AG04450 (cell line): ENCODE results near the gene C1QTNF1. TPM values are rescaled to one million over a fixed set of nuclear protein-coding genes. Genes with fewer than 3 reads are reported as not detected.

Experiments used
- CTCF ChIA-PET: fragments of 300-600, 350-600 bp; formaldehyde crosslinking; extraction: SDS; loops from one replicate; lab custom pipeline; 2022; ENCODE audit warnings: antibody characterized with exemption, inconsistent platforms; lab: Charles Lee
- POLR2A ChIA-PET: fragments of 350-600 bp; formaldehyde crosslinking; extraction: SDS; loops from one replicate; lab custom pipeline; 2021; ENCODE audit warnings: antibody characterized with exemption, inconsistent platforms; lab: Yijun Ruan, JAX
- DNase-seq: peaks from one replicate; pipeline ENCODE4 v3.0.0-alpha.2; 2011; ENCODE audit warnings: low read depth, low spot score
- H3K27ac ChIP-seq: one replicate; pipeline ENCODE4 v1.5.1; 2012; ENCODE audit warnings: low read depth, low read length, control low read depth
- H3K27me3 ChIP-seq: one replicate; pipeline ENCODE4 v1.6.0; 2012; ENCODE audit warnings: low read length; ENCODE audit not compliant: control insufficient read depth, insufficient read depth
- H3K4me3 ChIP-seq: 2 replicates; pipeline ENCODE4 v1.5.1; 2011; ENCODE audit warnings: mild to moderate bottlenecking, low read depth, low read length, control low read depth
- H3K9me3 ChIP-seq: 2 replicates; pipeline ENCODE4 v1.5.1; 2012; ENCODE audit warnings: low read length; ENCODE audit not compliant: control insufficient read depth, insufficient read depth
- polyA plus RNA-seq: library from polyadenylated mRNA; depleted of rRNA; stranded (reverse); fragments of >200 nt; gene quantifications from 2 replicates; pipeline ENCODE4 v1.2.3, GENCODE V29; 2011
- TF ChIP-seq, protein P1 (sequence below): IDR thresholded peaks from 2 replicates; pipeline ENCODE4 v1.5.1; 2011; ENCODE audit warnings: low read depth, low read length, control low read depth, inconsistent platforms

The C1QTNF1 gene
- polyA plus RNA-seq, 1 experiment, result 15.4 TPM

GRCh38 chr17:79081571-79082276 is 57.8 kb downstream of the C1QTNF1 start:
- no peak overlapping the region for H3K4me3 ChIP-seq
- CTCF ChIA-PET, result interaction anchor here (0.6 to 11.0 kb wide), 17 partner anchors 8 to 319 kb away, joined by 3 to 221 read pairs (median 6); partner anchors contain the start of gene ENGASE
- POLR2A ChIA-PET, result no interaction called here
- no peak overlapping the region for H3K27ac ChIP-seq
- no peaks in the 10 kb centered on the region for H3K27me3 ChIP-seq
- H3K9me3 ChIP-seq, result no peaks in the 10 kb centered on the region
- DNase-seq, result no peak
- TF ChIP-seq, protein P1, sequence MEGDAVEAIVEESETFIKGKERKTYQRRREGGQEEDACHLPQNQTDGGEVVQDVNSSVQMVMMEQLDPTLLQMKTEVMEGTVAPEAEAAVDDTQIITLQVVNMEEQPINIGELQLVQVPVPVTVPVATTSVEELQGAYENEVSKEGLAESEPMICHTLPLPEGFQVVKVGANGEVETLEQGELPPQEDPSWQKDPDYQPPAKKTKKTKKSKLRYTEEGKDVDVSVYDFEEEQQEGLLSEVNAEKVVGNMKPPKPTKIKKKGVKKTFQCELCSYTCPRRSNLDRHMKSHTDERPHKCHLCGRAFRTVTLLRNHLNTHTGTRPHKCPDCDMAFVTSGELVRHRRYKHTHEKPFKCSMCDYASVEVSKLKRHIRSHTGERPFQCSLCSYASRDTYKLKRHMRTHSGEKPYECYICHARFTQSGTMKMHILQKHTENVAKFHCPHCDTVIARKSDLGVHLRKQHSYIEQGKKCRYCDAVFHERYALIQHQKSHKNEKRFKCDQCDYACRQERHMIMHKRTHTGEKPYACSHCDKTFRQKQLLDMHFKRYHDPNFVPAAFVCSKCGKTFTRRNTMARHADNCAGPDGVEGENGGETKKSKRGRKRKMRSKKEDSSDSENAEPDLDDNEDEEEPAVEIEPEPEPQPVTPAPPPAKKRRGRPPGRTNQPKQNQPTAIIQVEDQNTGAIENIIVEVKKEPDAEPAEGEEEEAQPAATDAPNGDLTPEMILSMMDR, result no peak

- Histone ChIP-seq H3K27ac (no peak overlapping the region), H3K27me3 (no peaks in the 10 kb centered on the region), H3K9me3 (no peaks in the 10 kb centered on the region), H3K4me3 (no peak overlapping the region)
- no peak for DNase-seq
- ChIA-PET POLR2A (interaction anchor here (0.5 kb wide), 1 partner anchor 107 kb away, joined by 6 read pairs; no protein-coding TSS in a partner anchor), CTCF (interaction anchor here (0.6 to 11.0 kb wide), 19 partner anchors 9 to 318 kb away, joined by 3 to 221 read pairs (median 4); partner anchors contain the start of gene ENGASE)
- TF ChIP-seq, protein P1, result peak; percentile 86
Measured at GRCh38 chr17:79082311-79083190, 58.6 kb downstream of the C1QTNF1 start.

- POLR2A ChIA-PET, result interaction anchor here (0.5 kb wide), 1 partner anchor 108 kb away, joined by 6 read pairs; no protein-coding TSS in a partner anchor
- CTCF ChIA-PET, result interaction anchor here (0.6 to 11.0 kb wide), 10 partner anchors 8 to 309 kb away, joined by 3 to 221 read pairs (median 10); no protein-coding TSS in a partner anchor
- no peaks in the 10 kb centered on the region for H3K9me3 ChIP-seq
- no peaks in the 10 kb centered on the region for H3K27me3 ChIP-seq
- no peak overlapping the region for H3K4me3 ChIP-seq
- DNase-seq, result no peak
- no peak overlapping the region for H3K27ac ChIP-seq
- TF ChIP-seq, protein P1, result no peak
Measured at GRCh38 chr17:79083191-79083971, 59.4 kb downstream of the C1QTNF1 start.

- H3K9me3 ChIP-seq, result no peaks in the 10 kb centered on the region
- H3K27ac ChIP-seq, result no peak overlapping the region
- no peaks in the 10 kb centered on the region for H3K27me3 ChIP-seq
- ChIA-PET CTCF (interaction anchor here (0.8 to 11.0 kb wide), 5 partner anchors 12 to 316 kb away, joined by 3 to 221 read pairs (median 4); no protein-coding TSS in a partner anchor), POLR2A (no interaction called here)
- DNase-seq, result no peak
- no peak overlapping the region for H3K4me3 ChIP-seq
- TF ChIP-seq, protein P1, result no peak
Measured at GRCh38 chr17:79084291-79085153, 60.6 kb downstream of the C1QTNF1 start.
